Keratinocyte (primary cell): ENCODE data around the gene KANK2. TPM values are rescaled to one million over a fixed set of nuclear protein-coding genes. Genes with fewer than 3 reads are reported as not detected.

Experiments
- DNase-seq: peaks from one replicate; pipeline ENCODE4 v3.0.0-alpha.2; 2011; ENCODE audit warnings: low read depth, missing footprints, low spot score
- FAIRE-seq: peaks from 2 replicates; lab custom pipeline; 2011; peaks lifted over from hg19 to GRCh38; lab: Jason Lieb, UNC
- H2AFZ ChIP-seq: 2 replicates; pipeline ENCODE4 v1.6.0; 2012; ENCODE audit warnings: low read length, control low read depth, inconsistent platforms; ENCODE audit not compliant: control insufficient read depth
- H3K27ac ChIP-seq: 2 replicates; pipeline ENCODE4 v1.5.1; 2011; ENCODE audit warnings: low read length; ENCODE audit not compliant: control insufficient read depth, insufficient read depth
- H3K27me3 ChIP-seq: 3 replicates; pipeline ENCODE4 v1.6.0; 2011; ENCODE audit warnings: low read length; ENCODE audit not compliant: control insufficient read depth, insufficient read depth; ENCODE audit errors: extremely low read depth
- H3K36me3 ChIP-seq, 2 experiments: 2 replicates in 1 of 2; 3 replicates in 1 of 2; pipeline ENCODE4 v1.5.1; 2011; ENCODE audit warnings: low read length in 2 of 2, mild to moderate bottlenecking in 1 of 2; ENCODE audit not compliant: control insufficient read depth in 2 of 2, insufficient read depth in 2 of 2; ENCODE audit errors: extremely low read depth in 1 of 2
- H3K4me1 ChIP-seq: 3 replicates; pipeline ENCODE4 v1.5.1; 2011; ENCODE audit warnings: low read length; ENCODE audit not compliant: control insufficient read depth, insufficient read depth; ENCODE audit errors: extremely low read depth
- H3K4me2 ChIP-seq: 3 replicates; pipeline ENCODE4 v1.6.0; 2011; ENCODE audit warnings: low read depth, low read length; ENCODE audit not compliant: control insufficient read depth, insufficient read depth; ENCODE audit errors: extremely low read depth
- H3K4me3 ChIP-seq, 3 experiments: fragments of 200-600 bp in 1 of 3; sonication (generic) in 1 of 3; 2 replicates in 2 of 3; 3 replicates in 1 of 3; pipeline ENCODE4 v1.5.1; 2011 to 2016; ENCODE audit warnings: low read length in 3 of 3, mild to moderate bottlenecking in 3 of 3, control low read depth in 2 of 3, inconsistent platforms in 1 of 3, low read depth in 1 of 3, mixed read lengths in 1 of 3, mixed run types in 1 of 3, moderate library complexity in 1 of 3; ENCODE audit not compliant: control insufficient read depth in 2 of 3, insufficient read depth in 2 of 3; ENCODE audit errors: extremely low read depth in 1 of 3
- H3K79me2 ChIP-seq: 2 replicates; pipeline ENCODE4 v1.6.0; 2012; ENCODE audit warnings: low read length; ENCODE audit not compliant: control insufficient read depth, insufficient read depth
- H3K9ac ChIP-seq: 3 replicates; pipeline ENCODE4 v1.6.0; 2011; ENCODE audit warnings: low read length; ENCODE audit not compliant: control insufficient read depth, insufficient read depth; ENCODE audit errors: extremely low read depth
- H3K9me1 ChIP-seq: 3 replicates; pipeline ENCODE4 v1.6.0; 2011; ENCODE audit warnings: low read length; ENCODE audit not compliant: control insufficient read depth, insufficient read depth; ENCODE audit errors: extremely low read depth
- H3K9me3 ChIP-seq: 2 replicates; pipeline ENCODE4 v1.5.1; 2012; ENCODE audit warnings: low read depth, low read length; ENCODE audit not compliant: control insufficient read depth
- H4K20me1 ChIP-seq: 3 replicates; pipeline ENCODE4 v1.6.0; 2011; ENCODE audit warnings: low read length; ENCODE audit not compliant: control insufficient read depth, insufficient read depth; ENCODE audit errors: extremely low read depth
- CTCF ChIP-seq, 3 experiments: IDR thresholded peaks in 1 of 3; conservative IDR thresholded peaks in 1 of 3; optimal IDR thresholded peaks in 1 of 3; 2 replicates in 2 of 3; 3 replicates in 1 of 3; pipeline versions ENCODE3 to v1.5.1; 2011; ENCODE audit warnings: low read length in 3 of 3, mild to moderate bottlenecking in 3 of 3, moderate library complexity in 2 of 3, control low read depth in 1 of 3, inconsistent platforms in 1 of 3; ENCODE audit not compliant: insufficient read depth in 2 of 3; ENCODE audit errors: extremely low read depth in 1 of 3
- EZH2 ChIP-seq: IDR thresholded peaks from one replicate; pipeline ENCODE4 v1.6.1; 2012; ENCODE audit warnings: inconsistent platforms, mild to moderate bottlenecking, low read length, moderate library complexity
- dilution Hi-C: fragments of 300-500 bp; cut with MboI; formaldehyde crosslinking; loops from one replicate; pipeline ENCODE4 v1.7.0; 2020; ENCODE audit warnings: low sequenced_read_pairs; ENCODE audit not compliant: extremely low pct_ligation_motif_present
- polyA plus RNA-seq, 5 experiments: library from polyadenylated mRNA; depleted of rRNA in 3 of 5; stranded (reverse) in 3 of 5; stranded (forward) in 1 of 5; unstranded in 1 of 5; fragments of >200 nt; gene quantifications; 1 replicate in 1 of 5; 2 replicates in 3 of 5; 3 replicates in 1 of 5; pipeline versions ENCODE4 v1.2.1 to v1.2.3, GENCODE V29; 2011 to 2012; ENCODE audit warnings: missing spikeins in 2 of 5, low read depth in 1 of 5, low replicate concordance in 1 of 5

KANK2 gene
- polyA plus RNA-seq, 1 donor (not counting 4 experiments of a cell fraction or from before 2014, with no cell fraction given): 2.8 TPM

- Histone ChIP-seq H3K27ac (no peak overlapping the region), H3K27me3 (no peaks in the 10 kb centered on the region), H3K9ac (no peak overlapping the region), H3K79me2 (no peaks in the 10 kb centered on the region), H3K36me3 (no peaks in the 10 kb centered on the region), H2AFZ (no peak overlapping the region), H3K9me1 (no peaks in the 10 kb centered on the region), H3K9me3 (no peaks in the 10 kb centered on the region), H3K4me2 (no peak overlapping the region), H3K4me3 (no peak overlapping the region), H3K4me1 (peaks cover 5% of the 10 kb centered on the region), H4K20me1 (no peaks in the 10 kb centered on the region)
- DNase-seq (no peak), FAIRE-seq (no peak)
- no peak for TF ChIP-seq EZH2
- no peak for TF ChIP-seq CTCF (optimal IDR thresholded peaks at IDR 0.05 in 1 of 3, IDR thresholded peaks at IDR 0.05 in 1 of 3, conservative IDR thresholded peaks at IDR 0.05 in 1 of 3; ENCODE audit: extremely low read depth in 1 of 3, insufficient read depth in 2 of 3, low read length in 3 of 3)
- dilution Hi-C loops: no loop called here
Observed at GRCh38 chr19:11192957-11193939, 4.1 kb downstream of the KANK2 start.

- Histone ChIP-seq H3K9me1 (no peaks in the 10 kb centered on the region), H3K27ac (no peak overlapping the region), H2AFZ (no peak overlapping the region), H3K9ac (no peak overlapping the region), H3K4me2 (no peak overlapping the region), H3K79me2 (no peaks in the 10 kb centered on the region), H3K27me3 (no peaks in the 10 kb centered on the region), H3K4me1 (peaks cover 5% of the 10 kb centered on the region), H3K9me3 (no peaks in the 10 kb centered on the region), H3K4me3 (no peak overlapping the region), H3K36me3 (no peaks in the 10 kb centered on the region), H4K20me1 (no peaks in the 10 kb centered on the region)
- dilution Hi-C loops: no loop called here
- FAIRE-seq (no peak), DNase-seq (no peak)
- no peak for TF ChIP-seq EZH2
Observed at GRCh38 chr19:11191934-11192333, 5.4 kb downstream of the KANK2 start.
